HepG2 (cell line): ENCODE measurements around the gene ST6GALNAC2. TPM values are rescaled to one million over a fixed set of nuclear protein-coding genes. Genes with fewer than 3 reads are reported as not detected.
A peak's percentile ranks its signal among the peaks of the same experiment; 100 is the strongest.

Source experiments
- ARID2 ChIP-seq: sonication (generic); formaldehyde crosslinking; IDR thresholded peaks from 2 replicates; pipeline ENCODE4 v1.8.1; 2022; ENCODE audit warnings: mild to moderate bottlenecking, missing genetic modification reagents, borderline replicate concordance
- ATRX ChIP-seq: sonication (generic); formaldehyde crosslinking; IDR thresholded peaks from 2 replicates; pipeline ENCODE4 v1.4.0; 2020; ENCODE audit warnings: missing genetic modification reagents, borderline replicate concordance
- EZH2 ChIP-seq: conservative IDR thresholded peaks from 2 replicates; pipeline ENCODE4 v1.6.1; 2012; ENCODE audit warnings: mild to moderate bottlenecking, low read depth, low read length, moderate library complexity
- HMG20B ChIP-seq: conservative IDR thresholded peaks from 2 replicates; pipeline ENCODE4 v1.6.1; 2016; ENCODE audit warnings: missing genetic modification reagents, missing compliant biosample characterization
- JUN ChIP-seq: sonication (generic); formaldehyde crosslinking; IDR thresholded peaks from 2 replicates; pipeline ENCODE4 v1.4.0; 2020; ENCODE audit warnings: mild to moderate bottlenecking, missing genetic modification reagents
- MLLT10 ChIP-seq: sonication (generic); formaldehyde crosslinking; IDR thresholded peaks from 2 replicates; pipeline ENCODE4 v1.4.0; 2020; ENCODE audit warnings: missing genetic modification reagents
- NFIC ChIP-seq: IDR thresholded peaks from 2 replicates; pipeline ENCODE4 v1.6.1; 2012; ENCODE audit warnings: mild to moderate bottlenecking, low read length, inconsistent platforms
- TBX3 ChIP-seq: fragments of 450-650 bp; IDR thresholded peaks from 2 replicates; pipeline ENCODE4 v1.6.1; 2017; ENCODE audit warnings: antibody characterized with exemption, mild to moderate bottlenecking, inconsistent platforms, borderline replicate concordance
- TP53 ChIP-seq: sonication (generic); formaldehyde crosslinking; conservative IDR thresholded peaks from 2 replicates; pipeline ENCODE4 v1.4.0; 2020; ENCODE audit warnings: missing genetic modification reagents
- ZBTB42 ChIP-seq: sonication (generic); formaldehyde crosslinking; IDR thresholded peaks from 2 replicates; pipeline ENCODE4 v1.5.0; 2020; ENCODE audit warnings: mild to moderate bottlenecking, missing genetic modification reagents
- ZFP1 ChIP-seq: IDR thresholded peaks from 2 replicates; pipeline ENCODE4 v1.6.1; 2016
- ZFP37 ChIP-seq: sonication (generic); formaldehyde crosslinking; IDR thresholded peaks from 2 replicates; pipeline ENCODE4 v1.4.0; 2020; ENCODE audit warnings: missing genetic modification reagents, borderline replicate concordance
- ZNF12 ChIP-seq: sonication (generic); formaldehyde crosslinking; IDR thresholded peaks from 2 replicates; pipeline ENCODE4 v1.5.0; 2020; ENCODE audit warnings: missing genetic modification reagents
- ZNF354B ChIP-seq: sonication (generic); formaldehyde crosslinking; IDR thresholded peaks from 2 replicates; pipeline ENCODE4 v1.8.0; 2022; ENCODE audit warnings: mild to moderate bottlenecking, missing genetic modification reagents
- ZNF460 ChIP-seq: sonication (generic); formaldehyde crosslinking; IDR thresholded peaks from 2 replicates; pipeline ENCODE4 v1.5.1; 2020; ENCODE audit warnings: missing genetic modification reagents, mild to moderate bottlenecking, borderline replicate concordance
- ZNF496 ChIP-seq: sonication (generic); formaldehyde crosslinking; IDR thresholded peaks from 2 replicates; pipeline ENCODE4 v1.8.1; 2023; ENCODE audit warnings: mild to moderate bottlenecking, moderate library complexity, missing genetic modification reagents; ENCODE audit not compliant: insufficient replicate concordance
- ZNF547 ChIP-seq: sonication (generic); formaldehyde crosslinking; IDR thresholded peaks from 2 replicates; pipeline ENCODE4 v1.5.1; 2020; ENCODE audit warnings: mild to moderate bottlenecking, missing genetic modification reagents
- ZNF7 ChIP-seq: IDR thresholded peaks from 2 replicates; pipeline ENCODE4 v1.6.1; 2016; ENCODE audit warnings: missing biosample characterization, missing genetic modification reagents
- ZNF781 ChIP-seq: sonication (generic); formaldehyde crosslinking; IDR thresholded peaks from 2 replicates; pipeline ENCODE4 v1.5.1; 2020; ENCODE audit warnings: borderline replicate concordance, mild to moderate bottlenecking, missing genetic modification reagents; ENCODE audit errors: not compliant biosample characterization
- ZSCAN29 ChIP-seq: sonication (generic); formaldehyde crosslinking; conservative IDR thresholded peaks from 2 replicates; pipeline ENCODE4 v1.4.0; 2020; ENCODE audit warnings: mild to moderate bottlenecking, missing genetic modification reagents
- polyA plus RNA-seq, 8 experiments: library from polyadenylated mRNA; depleted of rRNA in 3 of 8; stranded (reverse) in 7 of 8; unstranded in 1 of 8; fragments of >200 nt; fragmentation: Illumina TruSeq in 4 of 8; extraction: Trizol in 4 of 8; gene quantifications; 2 replicates each; pipeline versions ENCODE4 v1.2.1 to v1.2.3, GENCODE V29; 2011 to 2016; ENCODE audit warnings: low read depth in 4 of 8, missing spikeins in 1 of 8, mixed read lengths in 1 of 8; ENCODE audit not compliant: insufficient read depth in 1 of 8
- total RNA-seq, 5 experiments: library from RNA; depleted of rRNA; stranded (reverse); fragments of >200 nt; fragmentation: Illumina TruSeq; extraction: Trizol; gene quantifications; 2 replicates each; pipeline ENCODE4 v1.2.3, GENCODE V29; 2016; ENCODE audit warnings: low read depth in 1 of 5
- TF ChIP-seq, protein P1 (sequence below): sonication (generic); formaldehyde crosslinking; IDR thresholded peaks from 2 replicates; pipeline ENCODE4 v1.5.1; 2020; ENCODE audit warnings: mild to moderate bottlenecking, missing genetic modification reagents, borderline replicate concordance
- TF ChIP-seq, protein P2 (sequence below): sonication (generic); formaldehyde crosslinking; IDR thresholded peaks from 2 replicates; pipeline ENCODE4 v1.5.0; 2020; ENCODE audit warnings: missing genetic modification reagents
- TF ChIP-seq, protein P3 (sequence below): sonication (generic); formaldehyde crosslinking; IDR thresholded peaks from 2 replicates; pipeline ENCODE4 v1.4.0; 2020; ENCODE audit warnings: missing genetic modification reagents

Gene ST6GALNAC2
- total and polyA plus RNA-seq, 2 of the 13 experiments (the other 11 are each of a cell fraction or from before 2014, with no cell fraction given), result 0.12 to 0.49 TPM

DNA sequence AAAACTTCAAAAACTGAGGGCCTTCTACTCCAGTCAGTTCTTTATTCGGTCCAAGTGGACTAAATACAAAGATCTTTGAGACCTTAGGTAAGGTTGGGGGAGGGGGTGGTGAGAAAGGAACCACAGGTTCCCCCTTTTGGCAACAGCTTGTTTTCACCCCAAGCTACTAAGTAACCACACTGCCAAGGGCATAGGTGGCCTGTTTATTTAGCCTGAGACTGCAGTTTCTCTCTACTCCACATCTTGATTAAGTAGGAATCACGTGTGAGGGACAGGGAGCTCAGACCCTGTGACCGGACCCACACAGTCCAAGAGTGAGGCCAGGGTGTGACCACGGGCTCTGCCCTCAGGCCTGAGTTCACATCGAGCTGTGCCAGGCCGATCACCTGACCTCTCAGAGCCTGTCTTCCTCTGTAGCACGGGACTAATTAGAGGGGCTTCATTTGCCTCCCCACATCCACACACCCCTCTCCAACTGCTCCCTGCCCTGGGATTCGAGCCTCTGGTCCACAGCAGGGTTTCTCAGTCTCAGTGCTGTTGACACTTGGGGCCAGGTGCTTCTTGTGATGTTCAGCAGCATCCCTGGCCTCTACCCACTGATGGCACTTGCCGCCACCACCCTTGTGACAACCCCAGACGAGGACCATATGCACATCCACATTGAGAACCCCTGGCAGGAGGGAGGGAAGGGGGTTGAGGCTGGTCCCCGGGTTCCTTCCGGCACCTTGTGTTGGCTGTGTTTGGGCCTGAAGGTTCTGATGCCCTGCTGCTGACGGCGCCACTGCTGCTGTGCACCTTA lies 17.8 kb downstream of the ST6GALNAC2 start (continued):
- TF ChIP-seq JUN (CRISPR knock-in tag) (peak; percentile 63; the same call in 1 of the 2 replicates), ZNF781 (no peak), ZNF547 (no peak), ZNF460 (no peak), ZBTB42 (CRISPR knock-in tag) (no peak), ZSCAN29 (CRISPR knock-in tag) (no peak), ZFP1 (CRISPR knock-in tag) (no peak), ZNF7 (no peak), TBX3 (no peak), NFIC (no peak; the same call in 1 of the 2 replicates), EZH2 (no peak), HMG20B (CRISPR knock-in tag) (no peak), ZNF496 (CRISPR knock-in tag) (no peak), ATRX (CRISPR knock-in tag) (no peak), ARID2 (CRISPR knock-in tag) (0 out of 2 replicates have a peak, but pooled peaks have one; percentile 34), ZNF354B (CRISPR knock-in tag) (peak; percentile 71; the same call in 1 of the 2 replicates), ZFP37 (no peak), ZNF12 (CRISPR knock-in tag) (no peak), TP53 (CRISPR knock-in tag) (no peak), MLLT10 (CRISPR knock-in tag) (no peak)
- TF ChIP-seq, protein P1, sequence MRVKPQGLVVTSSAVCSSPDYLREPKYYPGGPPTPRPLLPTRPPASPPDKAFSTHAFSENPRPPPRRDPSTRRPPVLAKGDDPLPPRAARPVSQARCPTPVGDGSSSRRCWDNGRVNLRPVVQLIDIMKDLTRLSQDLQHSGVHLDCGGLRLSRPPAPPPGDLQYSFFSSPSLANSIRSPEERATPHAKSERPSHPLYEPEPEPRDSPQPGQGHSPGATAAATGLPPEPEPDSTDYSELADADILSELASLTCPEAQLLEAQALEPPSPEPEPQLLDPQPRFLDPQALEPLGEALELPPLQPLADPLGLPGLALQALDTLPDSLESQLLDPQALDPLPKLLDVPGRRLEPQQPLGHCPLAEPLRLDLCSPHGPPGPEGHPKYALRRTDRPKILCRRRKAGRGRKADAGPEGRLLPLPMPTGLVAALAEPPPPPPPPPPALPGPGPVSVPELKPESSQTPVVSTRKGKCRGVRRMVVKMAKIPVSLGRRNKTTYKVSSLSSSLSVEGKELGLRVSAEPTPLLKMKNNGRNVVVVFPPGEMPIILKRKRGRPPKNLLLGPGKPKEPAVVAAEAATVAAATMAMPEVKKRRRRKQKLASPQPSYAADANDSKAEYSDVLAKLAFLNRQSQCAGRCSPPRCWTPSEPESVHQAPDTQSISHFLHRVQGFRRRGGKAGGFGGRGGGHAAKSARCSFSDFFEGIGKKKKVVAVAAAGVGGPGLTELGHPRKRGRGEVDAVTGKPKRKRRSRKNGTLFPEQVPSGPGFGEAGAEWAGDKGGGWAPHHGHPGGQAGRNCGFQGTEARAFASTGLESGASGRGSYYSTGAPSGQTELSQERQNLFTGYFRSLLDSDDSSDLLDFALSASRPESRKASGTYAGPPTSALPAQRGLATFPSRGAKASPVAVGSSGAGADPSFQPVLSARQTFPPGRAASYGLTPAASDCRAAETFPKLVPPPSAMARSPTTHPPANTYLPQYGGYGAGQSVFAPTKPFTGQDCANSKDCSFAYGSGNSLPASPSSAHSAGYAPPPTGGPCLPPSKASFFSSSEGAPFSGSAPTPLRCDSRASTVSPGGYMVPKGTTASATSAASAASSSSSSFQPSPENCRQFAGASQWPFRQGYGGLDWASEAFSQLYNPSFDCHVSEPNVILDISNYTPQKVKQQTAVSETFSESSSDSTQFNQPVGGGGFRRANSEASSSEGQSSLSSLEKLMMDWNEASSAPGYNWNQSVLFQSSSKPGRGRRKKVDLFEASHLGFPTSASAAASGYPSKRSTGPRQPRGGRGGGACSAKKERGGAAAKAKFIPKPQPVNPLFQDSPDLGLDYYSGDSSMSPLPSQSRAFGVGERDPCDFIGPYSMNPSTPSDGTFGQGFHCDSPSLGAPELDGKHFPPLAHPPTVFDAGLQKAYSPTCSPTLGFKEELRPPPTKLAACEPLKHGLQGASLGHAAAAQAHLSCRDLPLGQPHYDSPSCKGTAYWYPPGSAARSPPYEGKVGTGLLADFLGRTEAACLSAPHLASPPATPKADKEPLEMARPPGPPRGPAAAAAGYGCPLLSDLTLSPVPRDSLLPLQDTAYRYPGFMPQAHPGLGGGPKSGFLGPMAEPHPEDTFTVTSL, result no peak
- TF ChIP-seq, protein P2, sequence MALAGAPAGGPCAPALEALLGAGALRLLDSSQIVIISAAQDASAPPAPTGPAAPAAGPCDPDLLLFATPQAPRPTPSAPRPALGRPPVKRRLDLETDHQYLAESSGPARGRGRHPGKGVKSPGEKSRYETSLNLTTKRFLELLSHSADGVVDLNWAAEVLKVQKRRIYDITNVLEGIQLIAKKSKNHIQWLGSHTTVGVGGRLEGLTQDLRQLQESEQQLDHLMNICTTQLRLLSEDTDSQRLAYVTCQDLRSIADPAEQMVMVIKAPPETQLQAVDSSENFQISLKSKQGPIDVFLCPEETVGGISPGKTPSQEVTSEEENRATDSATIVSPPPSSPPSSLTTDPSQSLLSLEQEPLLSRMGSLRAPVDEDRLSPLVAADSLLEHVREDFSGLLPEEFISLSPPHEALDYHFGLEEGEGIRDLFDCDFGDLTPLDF, result no peak
- TF ChIP-seq, protein P3, sequence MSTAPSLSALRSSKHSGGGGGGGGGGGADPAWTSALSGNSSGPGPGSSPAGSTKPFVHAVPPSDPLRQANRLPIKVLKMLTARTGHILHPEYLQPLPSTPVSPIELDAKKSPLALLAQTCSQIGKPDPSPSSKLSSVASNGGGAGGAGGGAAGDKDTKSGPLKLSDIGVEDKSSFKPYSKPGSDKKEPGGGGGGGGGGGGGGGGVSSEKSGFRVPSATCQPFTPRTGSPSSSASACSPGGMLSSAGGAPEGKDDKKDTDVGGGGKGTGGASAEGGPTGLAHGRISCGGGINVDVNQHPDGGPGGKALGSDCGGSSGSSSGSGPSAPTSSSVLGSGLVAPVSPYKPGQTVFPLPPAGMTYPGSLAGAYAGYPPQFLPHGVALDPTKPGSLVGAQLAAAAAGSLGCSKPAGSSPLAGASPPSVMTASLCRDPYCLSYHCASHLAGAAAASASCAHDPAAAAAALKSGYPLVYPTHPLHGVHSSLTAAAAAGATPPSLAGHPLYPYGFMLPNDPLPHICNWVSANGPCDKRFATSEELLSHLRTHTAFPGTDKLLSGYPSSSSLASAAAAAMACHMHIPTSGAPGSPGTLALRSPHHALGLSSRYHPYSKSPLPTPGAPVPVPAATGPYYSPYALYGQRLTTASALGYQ, result no peak
